CD14-positive monocyte (primary cell): ENCODE measurements around the gene TM2D3. TPM values are rescaled to one million over a fixed set of nuclear protein-coding genes. Genes with fewer than 3 reads are reported as not detected.

Experiments used
- DNase-seq, 3 donors: peaks; one replicate each; pipeline ENCODE4 v3.0.0-alpha.2; 2011 to 2022
- H2AFZ ChIP-seq: 2 replicates; pipeline ENCODE4 v1.6.0; 2012; ENCODE audit warnings: mild to moderate bottlenecking, low read depth, low read length, inconsistent platforms; ENCODE audit not compliant: insufficient read depth, poor library complexity, severe bottlenecking
- H3K27ac ChIP-seq, 2 donors: 1 replicate in 1 of 2; 2 replicates in 1 of 2; pipeline ENCODE4 v1.5.1; 2012 to 2013; ENCODE audit warnings: low read length in 2 of 2, control low read depth in 1 of 2, inconsistent platforms in 1 of 2, low read depth in 1 of 2, mild to moderate bottlenecking in 1 of 2
- H3K27me3 ChIP-seq, 2 donors: one replicate each; pipeline versions ENCODE4 v1.6.0 to v1.6.1; 2011 to 2013; ENCODE audit warnings: low read length in 2 of 2; ENCODE audit not compliant: control insufficient read depth in 2 of 2, insufficient read depth in 2 of 2
- H3K36me3 ChIP-seq, 2 donors: replicated peaks in 1 of 2; 1 replicate in 1 of 2; 2 replicates in 1 of 2; pipeline versions ENCODE4 v1.5.1 to v1.6.1; 2012 to 2013; ENCODE audit warnings: low read length in 2 of 2, control low read depth in 1 of 2, inconsistent platforms in 1 of 2, mild to moderate bottlenecking in 1 of 2; ENCODE audit not compliant: insufficient read depth in 2 of 2, control insufficient read depth in 1 of 2
- H3K4me1 ChIP-seq, 2 donors: 1 replicate in 1 of 2; 2 replicates in 1 of 2; pipeline versions ENCODE4 v1.5.1 to v1.6.1; 2012 to 2013; ENCODE audit warnings: low read length in 2 of 2, control low read depth in 1 of 2, inconsistent platforms in 1 of 2, mild to moderate bottlenecking in 1 of 2, moderate library complexity in 1 of 2; ENCODE audit not compliant: insufficient read depth in 2 of 2, control insufficient read depth in 1 of 2
- H3K4me2 ChIP-seq: replicated peaks from 2 replicates; pipeline ENCODE3; 2012; ENCODE audit warnings: low read length, moderate library complexity, mild to moderate bottlenecking; ENCODE audit not compliant: poor library complexity, severe bottlenecking; ENCODE audit errors: extremely low read depth
- H3K4me3 ChIP-seq, 3 experiments: fragments of 200-600 bp in 1 of 3; sonication (generic) in 1 of 3; replicated peaks in 1 of 3; 1 replicate in 2 of 3; 2 replicates in 1 of 3; pipeline ENCODE4 v1.5.1; 2011 to 2013; ENCODE audit warnings: low read length in 3 of 3, mild to moderate bottlenecking in 3 of 3, control low read depth in 2 of 3, low read depth in 2 of 3, inconsistent platforms in 1 of 3, moderate library complexity in 1 of 3
- H3K79me2 ChIP-seq: 2 replicates; pipeline ENCODE4 v1.6.0; 2012; ENCODE audit warnings: mild to moderate bottlenecking, control low read depth, inconsistent platforms, low read length, moderate library complexity; ENCODE audit not compliant: insufficient read depth
- H3K9ac ChIP-seq: 2 replicates; pipeline ENCODE4 v1.6.0; 2017; ENCODE audit warnings: low read length, mild to moderate bottlenecking; ENCODE audit not compliant: insufficient read depth, poor library complexity, severe bottlenecking
- H3K9me3 ChIP-seq, 2 donors: replicated peaks in 1 of 2; 1 replicate in 1 of 2; 2 replicates in 1 of 2; pipeline versions ENCODE4 v1.5.1 to v1.6.1; 2012 to 2013; ENCODE audit warnings: low read length in 2 of 2, control low read depth in 1 of 2; ENCODE audit not compliant: control insufficient read depth in 1 of 2, insufficient read depth in 1 of 2
- H4K20me1 ChIP-seq: 2 replicates; pipeline ENCODE4 v1.6.0; 2012; ENCODE audit warnings: mild to moderate bottlenecking, low read length, control low read depth, moderate library complexity; ENCODE audit not compliant: insufficient read depth
- H3K27ac Mint-ChIP-seq, 7 donors: one replicate each; pipeline ENCODE4 v1.8.0; 2020; ENCODE audit warnings: mild to moderate bottlenecking in 7 of 7, mixed read lengths in 7 of 7, moderate library complexity in 6 of 7, inconsistent platforms in 2 of 7
- H3K27me3 Mint-ChIP-seq, 3 donors: one replicate each; pipeline ENCODE4 v1.8.0; 2021 to 2022; ENCODE audit warnings: low read depth in 3 of 3, mild to moderate bottlenecking in 3 of 3, mixed read lengths in 3 of 3, moderate library complexity in 3 of 3, inconsistent platforms in 1 of 3
- H3K36me3 Mint-ChIP-seq, 2 donors: one replicate each; pipeline ENCODE4 v1.8.0; 2020; ENCODE audit warnings: mixed read lengths in 2 of 2, inconsistent platforms in 1 of 2, mild to moderate bottlenecking in 1 of 2
- H3K4me1 Mint-ChIP-seq: one replicate; pipeline ENCODE4 v1.8.0; 2020; ENCODE audit warnings: mild to moderate bottlenecking, mixed read lengths
- H3K4me3 Mint-ChIP-seq, 2 donors: one replicate each; pipeline ENCODE4 v1.8.0; 2020; ENCODE audit warnings: mild to moderate bottlenecking in 2 of 2, mixed read lengths in 2 of 2, moderate library complexity in 1 of 2
- H3K9me3 Mint-ChIP-seq, 7 donors: one replicate each; pipeline ENCODE4 v1.8.0; 2020 to 2022; ENCODE audit warnings: mixed read lengths in 7 of 7, mild to moderate bottlenecking in 6 of 7, moderate library complexity in 6 of 7, inconsistent platforms in 2 of 7
- CTCF ChIP-seq: fragments of 200-600 bp; IDR thresholded peaks from one replicate; pipeline ENCODE4 v1.8.0; 2022; ENCODE audit warnings: antibody characterized with exemption, mild to moderate bottlenecking
- WGBS: methylation state at CpG from one replicate; pipeline ENCODE4 v1.1.5; 2013; ENCODE audit warnings: missing lambda C conversion rate; ENCODE audit not compliant: insufficient coverage; 5-methylcytosine and 5-hydroxymethylcytosine counted together
- intact Hi-C, 2 donors: fragments of 100-400 bp; cut with micrococcal nuclease; formaldehyde crosslinking; loops; one replicate each; pipeline versions ENCODE4 v1.15.0 to v1.15.1; 2023
- polyA plus RNA-seq, 3 donors: library from polyadenylated mRNA; depleted of rRNA in 1 of 3; unstranded in 2 of 3; stranded (reverse) in 1 of 3; fragments of 300-500 nt in 2 of 3; fragments of >200 nt in 1 of 3; fragmentation: Illumina TruSeq in 2 of 3; gene quantifications; 1 replicate in 2 of 3; 2 replicates in 1 of 3; pipeline ENCODE4 v1.2.3, GENCODE V29; 2012 to 2021

Gene TM2D3
- polyA plus RNA-seq, 3 donors, result 22.9 to 54.6 (median 26.5) TPM

DNA sequence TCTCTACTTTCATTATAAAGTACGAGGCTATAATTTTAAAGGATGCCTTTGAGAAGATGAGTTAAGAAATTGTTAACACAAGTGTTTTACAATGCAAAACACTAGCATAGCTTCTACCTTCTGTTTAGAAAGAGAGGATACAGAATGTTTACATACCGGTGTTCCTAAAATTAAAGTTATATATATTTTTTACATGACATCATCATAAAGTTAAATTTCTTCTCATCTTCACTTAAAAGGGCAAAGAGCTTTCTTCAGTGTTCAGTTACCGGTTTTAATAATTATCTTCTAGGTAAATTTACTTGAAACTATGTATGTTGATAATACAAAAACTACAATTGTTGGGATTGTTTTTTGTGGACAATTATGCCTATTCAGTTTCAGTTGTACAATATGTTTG is 32.7 kb upstream of the TM2D3 start:
- intact Hi-C loops, result no loop called here
- Histone ChIP-seq H3K4me1 (no peaks in the 10 kb centered on the region), H3K27ac (no peak overlapping the region), H3K36me3 (peaks cover 0 to 3% of the 10 kb centered on the region in 2 donors), H3K4me2 (no peak overlapping the region), H3K9me3 (no peaks in the 10 kb centered on the region), H3K79me2 (no peaks in the 10 kb centered on the region), H4K20me1 (no peaks in the 10 kb centered on the region), H3K4me3 (no peak overlapping the region), H3K9ac (no peak overlapping the region), H2AFZ (no peak overlapping the region), H3K27me3 (no peaks in the 10 kb centered on the region)
- no peaks in the 10 kb centered on the region for H3K9me3 Mint-ChIP-seq
- H3K36me3 Mint-ChIP-seq, result peaks cover 25 to 44% of the 10 kb centered on the region in 2 donors
- no peak overlapping the region for H3K4me3 Mint-ChIP-seq
- H3K27ac Mint-ChIP-seq, result no peak overlapping the region
- no peaks in the 10 kb centered on the region for H3K27me3 Mint-ChIP-seq
- no peak for DNase-seq
- H3K4me1 Mint-ChIP-seq, result no peaks in the 10 kb centered on the region
- TF ChIP-seq CTCF, result no peak
- no CpG with 5 or more reads among the region's 3 CpGs for WGBS

DNA sequence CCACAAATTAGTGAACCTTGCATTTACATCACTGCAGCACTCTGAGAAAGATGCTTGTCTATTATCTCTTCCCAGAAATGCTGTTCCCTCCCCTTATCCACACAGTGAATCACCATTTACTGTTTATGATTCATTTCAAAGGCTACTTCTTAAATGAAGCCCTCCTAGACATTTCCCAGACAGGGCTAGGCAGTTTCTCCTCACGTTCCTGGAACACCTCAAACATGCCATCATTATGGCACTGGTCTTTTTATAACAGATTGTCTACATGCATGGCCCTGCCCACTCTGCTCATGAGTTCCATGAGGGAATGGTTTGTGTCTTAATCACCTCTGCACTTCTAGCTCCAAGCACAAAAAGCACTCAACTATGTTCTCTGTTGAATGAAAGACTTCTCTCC is 32.2 kb upstream of the TM2D3 start:
- H3K36me3 Mint-ChIP-seq, result peaks cover 25 to 44% of the 10 kb centered on the region in 2 donors
- H3K27ac Mint-ChIP-seq, result no peak overlapping the region
- Histone ChIP-seq H3K4me3 (no peak overlapping the region), H3K4me2 (no peak overlapping the region), H3K9ac (no peak overlapping the region), H3K36me3 (peaks cover 0 to 3% of the 10 kb centered on the region in 2 donors), H3K9me3 (no peaks in the 10 kb centered on the region), H3K27ac (no peak overlapping the region), H2AFZ (no peak overlapping the region), H3K4me1 (no peaks in the 10 kb centered on the region), H3K79me2 (no peaks in the 10 kb centered on the region), H4K20me1 (no peaks in the 10 kb centered on the region), H3K27me3 (no peaks in the 10 kb centered on the region)
- 86% methylated on average over 1 of the region's 1 CpG for WGBS
- no peak for DNase-seq
- no peak for TF ChIP-seq CTCF
- intact Hi-C loops, result no loop called here
- H3K4me1 Mint-ChIP-seq, result no peaks in the 10 kb centered on the region
- no peak overlapping the region for H3K4me3 Mint-ChIP-seq
- H3K9me3 Mint-ChIP-seq, result no peaks in the 10 kb centered on the region
- H3K27me3 Mint-ChIP-seq, result no peaks in the 10 kb centered on the region
